Ascending aorta (tissue), 2 donors: Measurements from ENCODE around the gene FBXO15. TPM values are rescaled to one million over a fixed set of nuclear protein-coding genes. Genes with fewer than 3 reads are reported as not detected.

Experiments
- DNase-seq, 2 donors: peaks; one replicate each; pipeline ENCODE4 v3.0.0-alpha.2; 2019; ENCODE audit warnings: low spot score in 2 of 2
- H3K27ac ChIP-seq, 2 donors: fragments of 200-600 bp; sonication (generic); one replicate each; pipeline ENCODE4 v1.5.1; 2016 to 2017; ENCODE audit warnings: mild to moderate bottlenecking in 1 of 2
- H3K27me3 ChIP-seq: fragments of 200-600 bp; sonication (generic); one replicate; pipeline ENCODE4 v1.5.1; 2017
- H3K36me3 ChIP-seq, 2 donors: fragments of 200-600 bp; sonication (generic); one replicate each; pipeline ENCODE4 v1.5.1; 2016
- H3K4me1 ChIP-seq, 2 donors: fragments of 200-600 bp; sonication (generic); one replicate each; pipeline ENCODE4 v1.5.1; 2016 to 2017; ENCODE audit warnings: mild to moderate bottlenecking in 1 of 2
- H3K4me3 ChIP-seq, 2 donors: fragments of 200-600 bp; sonication (generic); one replicate each; pipeline ENCODE4 v1.5.1; 2016 to 2017; ENCODE audit warnings: mild to moderate bottlenecking in 1 of 2
- H3K9me3 ChIP-seq, 2 donors: fragments of 200-600 bp; sonication (generic); one replicate each; pipeline ENCODE4 v1.5.1; 2016
- CTCF ChIP-seq, 3 experiments: fragments of 200-600 bp in 2 of 3; fragments of 450-650 bp in 1 of 3; sonication (generic) in 2 of 3; IDR thresholded peaks; one replicate each; pipeline ENCODE4 v1.5.1; 2016 to 2019; ENCODE audit warnings: antibody characterized with exemption in 3 of 3, mild to moderate bottlenecking in 1 of 3, moderate library complexity in 1 of 3
- intact Hi-C: fragments of 100-400 bp; cut with DNase I; formaldehyde crosslinking; loops from one replicate; pipeline ENCODE4 v1.15.1; 2023
- total RNA-seq: library from RNA; depleted of rRNA; stranded (reverse); fragments of >200 nt; gene quantifications from one replicate; pipeline ENCODE4 v1.1.0, GENCODE V29; 2016

Gene FBXO15
- total RNA-seq, 1 donor from 2014 or later: not detected

- Histone ChIP-seq H3K36me3 (no peaks in the 10 kb centered on the region), H3K4me3 (no peak overlapping the region), H3K27ac (no peak overlapping the region), H3K27me3 (no peaks in the 10 kb centered on the region), H3K4me1 (no peaks in the 10 kb centered on the region), H3K9me3 (no peaks in the 10 kb centered on the region)
- no peak for TF ChIP-seq CTCF (IDR thresholded peaks at IDR 0.05)
- DNase-seq: no peak
- intact Hi-C loops: no loop called here
Observed at GRCh38 chr18:74190086-74190485, 42.5 kb upstream of the FBXO15 start.

- H3K36me3 ChIP-seq: no peaks in the 10 kb centered on the region
- intact Hi-C loops: no loop called here
- no peaks in the 10 kb centered on the region for H3K9me3 ChIP-seq
Observed at GRCh38 chr18:74186661-74187060, 39.0 kb upstream of the FBXO15 start.

GRCh38 chr18:74185860-74186259 is 38.2 kb upstream of the FBXO15 start:
- no peaks in the 10 kb centered on the region for H3K4me1 ChIP-seq
- H3K27me3 ChIP-seq: no peaks in the 10 kb centered on the region
- no peaks in the 10 kb centered on the region for H3K9me3 ChIP-seq
- H3K4me3 ChIP-seq: no peak overlapping the region
- no peaks in the 10 kb centered on the region for H3K36me3 ChIP-seq
- H3K27ac ChIP-seq: no peak overlapping the region
- no peak for DNase-seq
- TF ChIP-seq CTCF (IDR thresholded peaks at IDR 0.05): no peak
- intact Hi-C loops: no loop called here

More at GRCh38 chr18:74186661-74187060, 39.0 kb upstream of the FBXO15 start:
- Histone ChIP-seq H3K27ac (no peak overlapping the region), H3K4me3 (no peak overlapping the region), H3K27me3 (no peaks in the 10 kb centered on the region), H3K4me1 (no peaks in the 10 kb centered on the region)
- DNase-seq: no peak
- TF ChIP-seq CTCF (IDR thresholded peaks at IDR 0.05): no peak

GRCh38 chr18:74184875-74185274 is 37.2 kb upstream of the FBXO15 start:
- Histone ChIP-seq H3K4me1 (no peaks in the 10 kb centered on the region), H3K27ac (no peak overlapping the region), H3K9me3 (no peaks in the 10 kb centered on the region), H3K4me3 (no peak overlapping the region), H3K36me3 (no peaks in the 10 kb centered on the region), H3K27me3 (no peaks in the 10 kb centered on the region)
- intact Hi-C loops: no loop called here
- DNase-seq: no peak
- TF ChIP-seq CTCF (IDR thresholded peaks at IDR 0.05): no peak

- H3K36me3 ChIP-seq: no peaks in the 10 kb centered on the region
- H3K4me3 ChIP-seq: no peak overlapping the region
- intact Hi-C loops: no loop called here
- DNase-seq: no peak
- no peaks in the 10 kb centered on the region for H3K27me3 ChIP-seq
- no peaks in the 10 kb centered on the region for H3K4me1 ChIP-seq
- H3K9me3 ChIP-seq: no peaks in the 10 kb centered on the region
- H3K27ac ChIP-seq: no peak overlapping the region
- TF ChIP-seq CTCF (IDR thresholded peaks at IDR 0.05): no peak
Observed at GRCh38 chr18:74183130-74183529, 35.5 kb upstream of the FBXO15 start.

- DNase-seq: no peak
- Histone ChIP-seq H3K36me3 (no peaks in the 10 kb centered on the region), H3K4me3 (no peak overlapping the region), H3K27ac (no peak overlapping the region), H3K9me3 (no peaks in the 10 kb centered on the region), H3K27me3 (no peaks in the 10 kb centered on the region), H3K4me1 (no peaks in the 10 kb centered on the region)
- intact Hi-C loops: no loop called here
- no peak for TF ChIP-seq CTCF (IDR thresholded peaks at IDR 0.05)
Observed at GRCh38 chr18:74182335-74182734, 34.7 kb upstream of the FBXO15 start.
